NCI-H2081 (cell line): ENCODE data around the gene CCDC15.
"Not testable (repeated sequence)": the region's sequence is repeated elsewhere in the genome, so short reads cannot be mapped to it uniquely, and the experiment has no call there.

Experiments
- DNase-seq, 2 experiments: peaks; one replicate each; lab custom pipeline; 2025; lab: John Stamatoyannopoulos, UW

The CCDC15 gene

GRCh38 chr11:125082040-125082439 is 128.0 kb downstream of the CCDC15 start:
- DNase-seq = no peak

GRCh38 chr11:125082611-125083311 is 128.8 kb downstream of the CCDC15 start:
- DNase-seq = no peak

GRCh38 chr11:125083312-125084056 is 129.5 kb downstream of the CCDC15 start:
- DNase-seq = no peak

GRCh38 chr11:125084057-125084416 is 130.0 kb downstream of the CCDC15 start:
- no peak for DNase-seq

GRCh38 chr11:125084761-125085231 is 130.8 kb downstream of the CCDC15 start:
- DNase-seq = no peak

- no peak for DNase-seq
These were observed 131.5 kb downstream of the CCDC15 start for GRCh38 chr11:125085301-125086081.

- DNase-seq = no peak
These were observed 132.8 kb downstream of the CCDC15 start for GRCh38 chr11:125086633-125087296.

- no peak for DNase-seq
These were observed 134.1 kb downstream of the CCDC15 start for GRCh38 chr11:125088123-125088522.

- DNase-seq = no peak
These were observed 134.8 kb downstream of the CCDC15 start for GRCh38 chr11:125088576-125089455.

- not testable (repeated sequence) for DNase-seq
These were observed 135.5 kb downstream of the CCDC15 start for GRCh38 chr11:125089481-125089880.

GRCh38 chr11:125090151-125090550 is 136.1 kb downstream of the CCDC15 start:
- DNase-seq = not testable (repeated sequence)

- DNase-seq = no peak
These were observed 136.8 kb downstream of the CCDC15 start for GRCh38 chr11:125090816-125091215.
